CD14-positive monocyte (primary cell): Measurements from ENCODE around the gene PARVB. TPM values are rescaled to one million over a fixed set of nuclear protein-coding genes. Genes with fewer than 3 reads are reported as not detected.

Experiments
- DNase-seq, 3 donors: peaks; one replicate each; pipeline ENCODE4 v3.0.0-alpha.2; 2011 to 2022
- H2AFZ ChIP-seq: 2 replicates; pipeline ENCODE4 v1.6.0; 2012; ENCODE audit warnings: mild to moderate bottlenecking, low read depth, low read length, inconsistent platforms; ENCODE audit not compliant: insufficient read depth, poor library complexity, severe bottlenecking
- H3K27ac ChIP-seq, 2 donors: 1 replicate in 1 of 2; 2 replicates in 1 of 2; pipeline ENCODE4 v1.5.1; 2012 to 2013; ENCODE audit warnings: low read length in 2 of 2, control low read depth in 1 of 2, inconsistent platforms in 1 of 2, low read depth in 1 of 2, mild to moderate bottlenecking in 1 of 2
- H3K27me3 ChIP-seq, 2 donors: one replicate each; pipeline versions ENCODE4 v1.6.0 to v1.6.1; 2011 to 2013; ENCODE audit warnings: low read length in 2 of 2; ENCODE audit not compliant: control insufficient read depth in 2 of 2, insufficient read depth in 2 of 2
- H3K36me3 ChIP-seq, 2 donors: replicated peaks in 1 of 2; 1 replicate in 1 of 2; 2 replicates in 1 of 2; pipeline versions ENCODE4 v1.5.1 to v1.6.1; 2012 to 2013; ENCODE audit warnings: low read length in 2 of 2, control low read depth in 1 of 2, inconsistent platforms in 1 of 2, mild to moderate bottlenecking in 1 of 2; ENCODE audit not compliant: insufficient read depth in 2 of 2, control insufficient read depth in 1 of 2
- H3K4me1 ChIP-seq, 2 donors: 1 replicate in 1 of 2; 2 replicates in 1 of 2; pipeline versions ENCODE4 v1.5.1 to v1.6.1; 2012 to 2013; ENCODE audit warnings: low read length in 2 of 2, control low read depth in 1 of 2, inconsistent platforms in 1 of 2, mild to moderate bottlenecking in 1 of 2, moderate library complexity in 1 of 2; ENCODE audit not compliant: insufficient read depth in 2 of 2, control insufficient read depth in 1 of 2
- H3K4me2 ChIP-seq: replicated peaks from 2 replicates; pipeline ENCODE3; 2012; ENCODE audit warnings: low read length, moderate library complexity, mild to moderate bottlenecking; ENCODE audit not compliant: poor library complexity, severe bottlenecking; ENCODE audit errors: extremely low read depth
- H3K4me3 ChIP-seq, 3 experiments: fragments of 200-600 bp in 1 of 3; sonication (generic) in 1 of 3; replicated peaks in 1 of 3; 1 replicate in 2 of 3; 2 replicates in 1 of 3; pipeline ENCODE4 v1.5.1; 2011 to 2013; ENCODE audit warnings: low read length in 3 of 3, mild to moderate bottlenecking in 3 of 3, control low read depth in 2 of 3, low read depth in 2 of 3, inconsistent platforms in 1 of 3, moderate library complexity in 1 of 3
- H3K79me2 ChIP-seq: 2 replicates; pipeline ENCODE4 v1.6.0; 2012; ENCODE audit warnings: mild to moderate bottlenecking, control low read depth, inconsistent platforms, low read length, moderate library complexity; ENCODE audit not compliant: insufficient read depth
- H3K9ac ChIP-seq: 2 replicates; pipeline ENCODE4 v1.6.0; 2017; ENCODE audit warnings: low read length, mild to moderate bottlenecking; ENCODE audit not compliant: insufficient read depth, poor library complexity, severe bottlenecking
- H3K9me3 ChIP-seq, 2 donors: replicated peaks in 1 of 2; 1 replicate in 1 of 2; 2 replicates in 1 of 2; pipeline versions ENCODE4 v1.5.1 to v1.6.1; 2012 to 2013; ENCODE audit warnings: low read length in 2 of 2, control low read depth in 1 of 2; ENCODE audit not compliant: control insufficient read depth in 1 of 2, insufficient read depth in 1 of 2
- H4K20me1 ChIP-seq: 2 replicates; pipeline ENCODE4 v1.6.0; 2012; ENCODE audit warnings: mild to moderate bottlenecking, low read length, control low read depth, moderate library complexity; ENCODE audit not compliant: insufficient read depth
- H3K27ac Mint-ChIP-seq, 7 donors: one replicate each; pipeline ENCODE4 v1.8.0; 2020; ENCODE audit warnings: mild to moderate bottlenecking in 7 of 7, mixed read lengths in 7 of 7, moderate library complexity in 6 of 7, inconsistent platforms in 2 of 7
- H3K27me3 Mint-ChIP-seq, 3 donors: one replicate each; pipeline ENCODE4 v1.8.0; 2021 to 2022; ENCODE audit warnings: low read depth in 3 of 3, mild to moderate bottlenecking in 3 of 3, mixed read lengths in 3 of 3, moderate library complexity in 3 of 3, inconsistent platforms in 1 of 3
- H3K36me3 Mint-ChIP-seq, 2 donors: one replicate each; pipeline ENCODE4 v1.8.0; 2020; ENCODE audit warnings: mixed read lengths in 2 of 2, inconsistent platforms in 1 of 2, mild to moderate bottlenecking in 1 of 2
- H3K4me1 Mint-ChIP-seq: one replicate; pipeline ENCODE4 v1.8.0; 2020; ENCODE audit warnings: mild to moderate bottlenecking, mixed read lengths
- H3K4me3 Mint-ChIP-seq, 2 donors: one replicate each; pipeline ENCODE4 v1.8.0; 2020; ENCODE audit warnings: mild to moderate bottlenecking in 2 of 2, mixed read lengths in 2 of 2, moderate library complexity in 1 of 2
- H3K9me3 Mint-ChIP-seq, 7 donors: one replicate each; pipeline ENCODE4 v1.8.0; 2020 to 2022; ENCODE audit warnings: mixed read lengths in 7 of 7, mild to moderate bottlenecking in 6 of 7, moderate library complexity in 6 of 7, inconsistent platforms in 2 of 7
- CTCF ChIP-seq: fragments of 200-600 bp; IDR thresholded peaks from one replicate; pipeline ENCODE4 v1.8.0; 2022; ENCODE audit warnings: antibody characterized with exemption, mild to moderate bottlenecking
- WGBS: methylation state at CpG from one replicate; pipeline ENCODE4 v1.1.5; 2013; ENCODE audit warnings: missing lambda C conversion rate; ENCODE audit not compliant: insufficient coverage; 5-methylcytosine and 5-hydroxymethylcytosine counted together
- intact Hi-C, 2 donors: fragments of 100-400 bp; cut with micrococcal nuclease; formaldehyde crosslinking; loops; one replicate each; pipeline versions ENCODE4 v1.15.0 to v1.15.1; 2023
- polyA plus RNA-seq, 3 donors: library from polyadenylated mRNA; depleted of rRNA in 1 of 3; unstranded in 2 of 3; stranded (reverse) in 1 of 3; fragments of 300-500 nt in 2 of 3; fragments of >200 nt in 1 of 3; fragmentation: Illumina TruSeq in 2 of 3; gene quantifications; 1 replicate in 2 of 3; 2 replicates in 1 of 3; pipeline ENCODE4 v1.2.3, GENCODE V29; 2012 to 2021

PARVB gene
- polyA plus RNA-seq, 3 donors, result 13.4 to 38.5 (median 17.9) TPM

GRCh38 chr22:44075022-44075421, 50.9 kb downstream of the PARVB start:
- Mint-ChIP-seq H3K4me1 (peaks cover 1% of the 10 kb centered on the region), H3K27me3 (peaks cover under 1 to 8% (median 3%) of the 10 kb centered on the region in 3 donors), H3K36me3 (peaks cover 15 to 20% of the 10 kb centered on the region in 2 donors), H3K27ac (peak overlapping the region in 1 of 7 donors; percentile 48), H3K4me3 (no peak overlapping the region), H3K9me3 (no peaks in the 10 kb centered on the region)
- Histone ChIP-seq H2AFZ (no peak overlapping the region), H3K9me3 (no peaks in the 10 kb centered on the region), H3K79me2 (peaks cover 29% of the 10 kb centered on the region), H4K20me1 (peaks cover 16% of the 10 kb centered on the region), H3K27me3 (no peaks in the 10 kb centered on the region), H3K4me1 (peaks cover 0 to 1% of the 10 kb centered on the region in 2 donors), H3K4me3 (no peak overlapping the region), H3K4me2 (no peak overlapping the region), H3K27ac (no peak overlapping the region), H3K36me3 (no peaks in the 10 kb centered on the region), H3K9ac (no peak overlapping the region)
- 100% methylated on average over 7 of the region's 12 CpGs for WGBS
- no peak for DNase-seq
- TF ChIP-seq CTCF, result no peak
- intact Hi-C loops, result no loop called here

DNA sequence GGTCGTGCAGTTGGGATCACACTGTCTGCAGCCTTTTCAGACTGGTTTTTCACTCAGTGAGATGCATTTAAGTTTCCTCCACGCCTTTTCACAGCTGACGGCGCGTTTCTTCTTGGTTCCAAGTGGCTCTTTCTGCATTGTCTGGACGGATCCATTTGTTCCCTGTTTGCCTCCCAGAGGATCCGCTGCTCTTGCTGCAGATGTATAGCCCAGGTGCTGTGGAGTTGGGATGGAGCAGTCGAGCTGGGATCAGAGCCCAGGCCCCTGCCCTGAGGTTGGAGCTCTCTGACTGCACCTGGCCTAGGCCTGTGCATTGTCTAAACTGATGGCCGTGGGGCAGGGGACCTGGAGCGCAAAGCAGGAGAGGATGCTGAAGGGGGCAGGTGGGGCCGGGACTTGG, 51.6 kb downstream of the PARVB start:
- Histone ChIP-seq H3K36me3 (no peaks in the 10 kb centered on the region), H3K9ac (no peak overlapping the region), H3K27me3 (no peaks in the 10 kb centered on the region), H3K4me1 (no peaks in the 10 kb centered on the region), H3K9me3 (no peaks in the 10 kb centered on the region), H3K4me3 (no peak overlapping the region), H3K4me2 (no peak overlapping the region), H3K79me2 (peaks cover 22% of the 10 kb centered on the region), H2AFZ (no peak overlapping the region), H4K20me1 (peaks cover 14% of the 10 kb centered on the region), H3K27ac (no peak overlapping the region)
- Mint-ChIP-seq H3K36me3 (peaks cover 11 to 16% of the 10 kb centered on the region in 2 donors), H3K27me3 (peaks cover 0 to 8% (median under 1%) of the 10 kb centered on the region in 3 donors), H3K9me3 (no peaks in the 10 kb centered on the region), H3K4me1 (no peaks in the 10 kb centered on the region), H3K4me3 (no peak overlapping the region), H3K27ac (peak overlapping the region in 1 of 7 donors; percentile 81)
- over 99% methylated on average over 11 of the region's 11 CpGs for WGBS
- intact Hi-C loops, result no loop called here
- no peak for TF ChIP-seq CTCF
- no peak for DNase-seq
